Fibroblast of mammary gland (primary cell): ENCODE measurements around the gene RECQL.

Experiments
- DNase-seq: peaks from one replicate; pipeline ENCODE4 v3.0.0-alpha.2; 2010; ENCODE audit warnings: low read depth
- H3K4me3 ChIP-seq: 2 replicates; pipeline ENCODE4 v1.5.1; 2011; ENCODE audit warnings: low read depth, mild to moderate bottlenecking, low read length, moderate library complexity; ENCODE audit not compliant: control insufficient read depth
- TF ChIP-seq, protein P1 (sequence below): conservative IDR thresholded peaks from 2 replicates; pipeline ENCODE4 v1.5.1; 2011; ENCODE audit warnings: low read depth, low read length, inconsistent platforms; ENCODE audit not compliant: control insufficient read depth, insufficient read depth

RECQL gene

DNA sequence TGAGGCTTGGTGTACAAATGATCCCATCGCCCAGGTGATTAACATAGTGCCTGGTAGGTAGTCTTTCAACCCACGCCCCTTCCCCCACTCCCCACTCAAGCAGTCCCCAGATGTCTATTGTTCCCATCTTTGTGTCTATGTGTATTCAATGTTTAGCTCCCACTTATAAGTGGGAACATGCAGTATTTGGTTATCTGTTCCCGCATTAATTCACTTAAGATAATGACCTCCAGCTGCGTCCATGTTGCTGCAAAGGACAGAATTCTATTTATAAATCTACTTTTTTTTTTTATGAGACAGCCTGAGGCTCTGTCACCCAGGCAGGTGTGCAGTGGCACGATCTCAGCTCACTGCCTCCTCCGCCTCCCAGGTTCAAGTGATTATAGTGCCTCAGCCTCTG is 40.3 kb upstream of the RECQL start:
- TF ChIP-seq, protein P1, sequence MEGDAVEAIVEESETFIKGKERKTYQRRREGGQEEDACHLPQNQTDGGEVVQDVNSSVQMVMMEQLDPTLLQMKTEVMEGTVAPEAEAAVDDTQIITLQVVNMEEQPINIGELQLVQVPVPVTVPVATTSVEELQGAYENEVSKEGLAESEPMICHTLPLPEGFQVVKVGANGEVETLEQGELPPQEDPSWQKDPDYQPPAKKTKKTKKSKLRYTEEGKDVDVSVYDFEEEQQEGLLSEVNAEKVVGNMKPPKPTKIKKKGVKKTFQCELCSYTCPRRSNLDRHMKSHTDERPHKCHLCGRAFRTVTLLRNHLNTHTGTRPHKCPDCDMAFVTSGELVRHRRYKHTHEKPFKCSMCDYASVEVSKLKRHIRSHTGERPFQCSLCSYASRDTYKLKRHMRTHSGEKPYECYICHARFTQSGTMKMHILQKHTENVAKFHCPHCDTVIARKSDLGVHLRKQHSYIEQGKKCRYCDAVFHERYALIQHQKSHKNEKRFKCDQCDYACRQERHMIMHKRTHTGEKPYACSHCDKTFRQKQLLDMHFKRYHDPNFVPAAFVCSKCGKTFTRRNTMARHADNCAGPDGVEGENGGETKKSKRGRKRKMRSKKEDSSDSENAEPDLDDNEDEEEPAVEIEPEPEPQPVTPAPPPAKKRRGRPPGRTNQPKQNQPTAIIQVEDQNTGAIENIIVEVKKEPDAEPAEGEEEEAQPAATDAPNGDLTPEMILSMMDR: no peak
- H3K4me3 ChIP-seq: no peak overlapping the region
- no peak for DNase-seq

DNA sequence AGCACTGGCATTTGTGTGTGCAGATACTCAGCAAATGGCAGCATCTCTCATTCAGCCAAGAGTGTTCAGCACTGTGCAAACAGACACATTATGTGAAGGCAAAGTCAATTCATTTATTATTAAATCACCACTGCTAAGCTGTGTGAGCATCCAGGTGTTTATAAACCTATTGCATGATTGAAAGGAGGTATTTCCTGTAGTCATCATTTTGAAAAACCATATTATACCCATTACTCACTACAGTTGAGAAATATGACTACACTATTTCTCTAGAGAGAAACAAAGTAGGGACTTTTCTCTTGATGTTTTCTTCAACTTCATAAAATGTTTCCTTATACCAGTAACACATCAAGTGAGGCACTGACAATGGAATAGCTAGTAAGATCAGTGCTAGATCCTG is 38.4 kb upstream of the RECQL start:
- DNase-seq: no peak
- H3K4me3 ChIP-seq: no peak overlapping the region
- TF ChIP-seq, protein P1: no peak

DNA sequence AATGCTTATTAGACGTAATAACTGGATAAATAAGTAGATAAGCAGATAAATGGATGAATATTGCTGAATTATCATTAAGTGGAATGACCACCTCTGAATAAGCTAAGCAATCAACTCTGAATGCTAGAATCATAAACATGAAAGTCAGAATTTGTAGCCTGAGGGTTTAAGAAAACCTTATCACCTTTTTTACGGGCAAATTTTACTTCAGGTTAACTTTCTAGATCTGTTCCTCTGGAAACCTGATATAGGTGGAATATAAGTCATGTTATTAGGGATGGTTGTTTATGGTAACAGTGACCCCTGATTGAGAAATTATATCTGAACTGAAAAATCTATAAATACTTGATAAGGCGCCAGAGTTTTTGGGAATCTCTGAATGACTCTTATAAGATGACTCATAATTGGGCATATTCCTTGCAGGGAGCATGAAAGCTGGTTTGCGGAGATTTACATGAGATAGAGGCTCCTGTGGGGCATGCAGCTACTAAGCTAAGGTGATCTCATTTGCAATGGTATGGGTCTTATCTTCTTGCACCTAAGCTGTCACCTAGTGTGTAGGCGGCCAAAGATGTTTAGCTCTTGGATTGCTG is 36.7 kb upstream of the RECQL start:
- TF ChIP-seq, protein P1: no peak
- peak; percentile 19 for DNase-seq
- no peak overlapping the region for H3K4me3 ChIP-seq

DNA sequence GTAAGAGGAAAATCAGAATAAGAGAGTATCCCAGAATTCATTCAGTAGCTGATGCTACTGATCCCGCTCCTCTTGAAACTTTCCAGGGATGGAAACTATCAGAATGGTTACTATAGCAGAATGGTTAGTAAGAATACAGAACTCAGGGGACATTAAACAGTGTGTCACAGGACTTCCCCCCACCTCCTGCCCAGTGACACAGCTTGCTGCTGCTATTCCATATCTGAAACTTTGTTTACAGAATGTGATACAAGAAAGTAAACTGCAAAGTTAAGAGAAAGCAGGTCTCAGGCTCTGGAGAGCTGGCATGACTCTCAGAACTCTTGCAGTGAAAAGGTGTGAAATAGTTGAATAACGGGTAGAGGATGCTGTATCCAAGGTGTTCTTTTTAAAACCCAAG is 28.0 kb upstream of the RECQL start:
- no peak overlapping the region for H3K4me3 ChIP-seq
- TF ChIP-seq, protein P1: no peak
- DNase-seq: no peak

DNA sequence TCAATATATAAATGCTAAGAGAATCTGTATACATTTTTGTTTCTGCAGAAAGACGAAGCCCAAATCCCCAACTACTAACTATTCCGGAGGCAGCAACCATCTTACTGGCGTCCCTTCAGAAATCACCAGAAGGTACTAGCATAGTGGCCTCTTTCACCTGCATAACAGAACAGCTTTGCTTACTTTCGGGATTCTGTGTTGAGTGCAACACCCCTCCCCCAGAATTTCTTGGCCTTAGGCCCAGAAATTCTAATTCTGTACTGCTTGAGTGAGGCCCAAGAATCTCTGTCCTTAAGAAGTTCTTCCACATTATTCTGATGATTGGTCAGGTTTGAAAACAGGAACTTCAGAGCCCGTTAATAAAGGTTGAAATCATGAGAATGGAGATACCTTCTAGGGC is 27.5 kb upstream of the RECQL start:
- DNase-seq: no peak
- no peak overlapping the region for H3K4me3 ChIP-seq
- TF ChIP-seq, protein P1: no peak

DNA sequence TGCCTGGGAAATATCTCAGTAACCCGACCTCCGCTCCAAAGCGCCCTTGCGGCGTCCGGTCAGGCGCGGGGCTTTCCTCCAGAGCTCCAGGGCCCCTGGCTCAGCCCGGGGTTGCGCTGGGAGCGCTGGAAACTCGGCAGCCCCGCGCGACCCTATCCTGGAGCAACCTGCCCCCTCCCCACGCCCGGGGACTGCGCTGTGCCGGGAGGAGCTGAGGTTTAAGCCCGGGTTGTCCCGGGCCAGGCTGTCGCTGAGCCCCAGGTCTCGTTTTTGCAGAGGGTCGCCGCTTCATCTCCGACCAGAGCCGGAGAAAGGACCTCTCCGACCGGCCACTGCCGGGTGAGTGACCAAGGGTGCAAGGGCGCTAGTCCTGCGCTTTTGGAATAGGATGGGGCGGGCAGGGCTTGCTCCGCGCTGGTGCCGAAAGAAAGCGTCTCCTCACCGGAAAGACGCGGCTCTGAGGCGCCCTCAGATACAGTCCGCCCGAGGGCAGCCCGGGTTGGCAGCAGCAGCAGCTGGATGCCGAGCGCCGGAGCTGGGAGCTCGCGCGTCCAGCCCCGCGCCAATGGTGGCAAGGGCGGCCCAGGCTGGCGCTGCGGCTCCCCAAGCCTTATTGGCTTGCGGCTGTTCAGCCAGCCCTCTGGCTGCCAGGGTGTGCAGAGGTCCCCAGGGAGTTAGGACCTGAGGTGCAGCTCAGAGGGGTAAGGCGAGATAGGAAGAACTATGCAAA is 26.2 kb upstream of the RECQL start:
- TF ChIP-seq, protein P1: no peak
- peak; percentile 41 for DNase-seq
- peak overlapping the region; percentile 63 for H3K4me3 ChIP-seq
